NB4 (cell line): ENCODE results near the gene TM4SF5.

Experiments
- DNase-seq: peaks from one replicate; pipeline ENCODE4 v3.0.0; 2010; ENCODE audit warnings: low read depth
- H3K4me3 ChIP-seq: one replicate; pipeline ENCODE4 v1.5.1; 2011; ENCODE audit warnings: mild to moderate bottlenecking, low read depth, low read length, moderate library complexity
- CTCF ChIP-seq: IDR thresholded peaks from one replicate; pipeline ENCODE4 v1.5.1; 2012; ENCODE audit warnings: low read depth, low read length
- MAX ChIP-seq: IDR thresholded peaks from 2 replicates; pipeline ENCODE4 v1.6.1; 2011; ENCODE audit warnings: low read depth, low read length
- MYC ChIP-seq: IDR thresholded peaks from 2 replicates; pipeline ENCODE4 v1.6.1; 2011; ENCODE audit warnings: low read depth, low read length
- POLR2A ChIP-seq: IDR thresholded peaks from 2 replicates; pipeline ENCODE4 v1.6.1; 2011; ENCODE audit warnings: mild to moderate bottlenecking; ENCODE audit not compliant: insufficient read length; ENCODE audit errors: extremely low read depth

The TM4SF5 gene

GRCh38 chr17:4766723-4767122 is 5.0 kb upstream of the TM4SF5 start:
- TF ChIP-seq MAX (no peak), CTCF (no peak), POLR2A (no peak), MYC (no peak)
- H3K4me3 ChIP-seq, result no peak overlapping the region
- DNase-seq, result no peak

- DNase-seq, result no peak
- H3K4me3 ChIP-seq, result no peak overlapping the region
- TF ChIP-seq MYC, result no peak
- no peak for TF ChIP-seq MAX
- no peak for TF ChIP-seq POLR2A
- TF ChIP-seq CTCF, result no peak
These were observed 3.4 kb upstream of the TM4SF5 start for GRCh38 chr17:4768298-4768697.

GRCh38 chr17:4769628-4770027 is 2.1 kb upstream of the TM4SF5 start:
- no peak for DNase-seq
- H3K4me3 ChIP-seq, result no peak overlapping the region
- no peak for TF ChIP-seq MYC
- no peak for TF ChIP-seq CTCF
- TF ChIP-seq MAX, result no peak
- TF ChIP-seq POLR2A, result no peak

GRCh38 chr17:4772235-4772613 is 538 bp downstream of the TM4SF5 start:
- no peak overlapping the region for H3K4me3 ChIP-seq
- DNase-seq, result no peak
- TF ChIP-seq POLR2A, result no peak
- no peak for TF ChIP-seq MYC
- no peak for TF ChIP-seq CTCF
- TF ChIP-seq MAX, result no peak

- TF ChIP-seq POLR2A (no peak), MAX (no peak), CTCF (no peak), MYC (no peak)
- no peak overlapping the region for H3K4me3 ChIP-seq
- no peak for DNase-seq
These were observed 6.5 kb downstream of the TM4SF5 start for GRCh38 chr17:4777969-4778760.
